MCF 10A (cell line): ENCODE data around the gene SLC27A2. TPM values are rescaled to one million over a fixed set of nuclear protein-coding genes. Genes with fewer than 3 reads are reported as not detected.

Experiments
- BruUV-seq: library from RNA; stranded (reverse); fragments of 400-500 nt; replicated peaks from 2 replicates; lab custom pipeline; 2021; lab: Mats Ljungman, UMichigan
- CTCF ChIA-PET: fragments of 300-600 bp; sonication (Branson Sonifier 250); formaldehyde crosslinking; extraction: SDS; loops from one replicate; lab custom pipeline; 2021; ENCODE audit warnings: antibody characterized with exemption, inconsistent platforms; lab: Yijun Ruan, JAX
- POLR2A ChIA-PET: fragments of 300-600, 350-650 bp; sonication (Branson Sonifier 250); formaldehyde crosslinking; extraction: SDS; loops from one replicate; lab custom pipeline; 2020; ENCODE audit warnings: antibody characterized with exemption, inconsistent platforms; lab: Yijun Ruan, JAX
- DNase-seq: peaks from one replicate; pipeline ENCODE4 v3.0.0-alpha.2; 2018; ENCODE audit not compliant: unreplicated experiment
- H3K27ac Mint-ChIP-seq: one replicate; pipeline ENCODE4 v1.8.0; 2022; ENCODE audit warnings: mild to moderate bottlenecking, low read depth, mixed read lengths; ENCODE audit not compliant: unreplicated experiment
- H3K27me3 Mint-ChIP-seq: one replicate; pipeline ENCODE4 v1.8.0; 2022; ENCODE audit warnings: mixed read lengths; ENCODE audit not compliant: insufficient read depth, unreplicated experiment
- H3K36me3 Mint-ChIP-seq: one replicate; pipeline ENCODE4 v1.8.0; 2022; ENCODE audit warnings: mild to moderate bottlenecking, moderate library complexity, mixed read lengths; ENCODE audit not compliant: insufficient read depth, unreplicated experiment
- H3K4me1 Mint-ChIP-seq: one replicate; pipeline ENCODE4 v1.8.0; 2022; ENCODE audit warnings: mixed read lengths; ENCODE audit not compliant: insufficient read depth, unreplicated experiment
- H3K4me3 Mint-ChIP-seq: one replicate; pipeline ENCODE4 v1.8.0; 2022; ENCODE audit warnings: mild to moderate bottlenecking, moderate library complexity, mixed read lengths; ENCODE audit not compliant: unreplicated experiment
- H3K9me3 Mint-ChIP-seq: one replicate; pipeline ENCODE4 v1.8.0; 2022; ENCODE audit warnings: mixed read lengths; ENCODE audit not compliant: unreplicated experiment
- intact Hi-C: fragments of 100-400 bp; cut with micrococcal nuclease; formaldehyde crosslinking; loops from 2 replicates; pipeline ENCODE4 v1.14.1; 2022
- total RNA-seq: library from RNA; stranded (reverse); gene quantifications from 2 replicates; pipeline ENCODE4 v1.2.3, GENCODE V29; 2022
- TF ChIP-seq, protein P1 (sequence below): fragments of 200-600 bp; IDR thresholded peaks from one replicate; pipeline ENCODE4 v1.8.0; 2022; ENCODE audit warnings: antibody characterized with exemption, mild to moderate bottlenecking; ENCODE audit not compliant: unreplicated experiment

The SLC27A2 gene
- total RNA-seq, 1 experiment from 2014 or later = 0.84 TPM

DNA sequence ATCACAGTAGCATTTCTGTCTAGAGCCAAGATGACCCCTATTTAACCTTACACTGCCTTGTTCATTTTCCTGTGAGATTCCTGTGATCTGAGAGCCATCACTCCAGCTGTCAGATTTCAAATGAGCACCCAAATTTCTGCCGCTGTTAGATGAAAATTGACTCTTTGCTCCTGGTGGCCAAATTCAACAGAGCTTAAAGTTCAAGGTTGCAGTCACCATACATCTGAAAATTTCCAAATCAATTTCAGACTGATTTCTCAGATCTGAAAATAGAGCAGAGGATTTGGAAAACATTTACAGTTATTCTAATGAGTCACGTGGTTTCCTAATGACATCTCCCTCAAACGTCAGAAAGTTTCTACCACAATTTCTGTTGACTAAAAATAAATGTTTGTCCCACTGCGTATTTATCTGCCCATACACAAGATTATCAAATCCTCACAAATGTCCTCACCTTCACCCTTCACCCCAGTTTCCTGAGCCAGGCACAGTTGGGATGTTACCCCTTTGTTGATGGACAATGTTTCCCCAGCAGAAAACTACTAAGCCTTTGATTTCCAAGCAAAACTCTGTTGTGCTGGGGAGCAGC lies 67.1 kb downstream of the SLC27A2 start:
- H3K4me3 Mint-ChIP-seq = no peak overlapping the region

GRCh38 chr15:50249704-50250103 lies 67.7 kb downstream of the SLC27A2 start:
- H3K27me3 Mint-ChIP-seq = peaks cover 11% of the 10 kb centered on the region
- POLR2A ChIA-PET = no interaction called here
- TF ChIP-seq, protein P1, sequence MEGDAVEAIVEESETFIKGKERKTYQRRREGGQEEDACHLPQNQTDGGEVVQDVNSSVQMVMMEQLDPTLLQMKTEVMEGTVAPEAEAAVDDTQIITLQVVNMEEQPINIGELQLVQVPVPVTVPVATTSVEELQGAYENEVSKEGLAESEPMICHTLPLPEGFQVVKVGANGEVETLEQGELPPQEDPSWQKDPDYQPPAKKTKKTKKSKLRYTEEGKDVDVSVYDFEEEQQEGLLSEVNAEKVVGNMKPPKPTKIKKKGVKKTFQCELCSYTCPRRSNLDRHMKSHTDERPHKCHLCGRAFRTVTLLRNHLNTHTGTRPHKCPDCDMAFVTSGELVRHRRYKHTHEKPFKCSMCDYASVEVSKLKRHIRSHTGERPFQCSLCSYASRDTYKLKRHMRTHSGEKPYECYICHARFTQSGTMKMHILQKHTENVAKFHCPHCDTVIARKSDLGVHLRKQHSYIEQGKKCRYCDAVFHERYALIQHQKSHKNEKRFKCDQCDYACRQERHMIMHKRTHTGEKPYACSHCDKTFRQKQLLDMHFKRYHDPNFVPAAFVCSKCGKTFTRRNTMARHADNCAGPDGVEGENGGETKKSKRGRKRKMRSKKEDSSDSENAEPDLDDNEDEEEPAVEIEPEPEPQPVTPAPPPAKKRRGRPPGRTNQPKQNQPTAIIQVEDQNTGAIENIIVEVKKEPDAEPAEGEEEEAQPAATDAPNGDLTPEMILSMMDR = no peak
- no peaks in the 10 kb centered on the region for H3K9me3 Mint-ChIP-seq
- no peak overlapping the region for H3K4me3 Mint-ChIP-seq
- no peak for DNase-seq
- H3K27ac Mint-ChIP-seq = no peak overlapping the region
- no peaks in the 10 kb centered on the region for H3K36me3 Mint-ChIP-seq
- peaks cover 18% of the 10 kb centered on the region for H3K4me1 Mint-ChIP-seq
- intact Hi-C loops = no loop called here
- CTCF ChIA-PET = interaction anchor here (1.1 to 1.3 kb wide), 2 partner anchors 12 to 99 kb away, joined by 3 read pairs; no protein-coding TSS in a partner anchor
- no TSS peak for BruUV-seq

More for the DNA sequence above, 67.1 kb downstream of the SLC27A2 start:
- ChIA-PET POLR2A (interaction anchor here (0.6 kb wide), 1 partner anchor 437 kb away, joined by 3 read pairs; no protein-coding TSS in a partner anchor), CTCF (interaction anchor here (0.6 to 1.2 kb wide), 4 partner anchors 8 to 98 kb away, joined by 3 read pairs; no protein-coding TSS in a partner anchor)
- DNase-seq = no peak
- peaks cover 11% of the 10 kb centered on the region for H3K27me3 Mint-ChIP-seq
- TF ChIP-seq, protein P1 = no peak
- H3K36me3 Mint-ChIP-seq = no peaks in the 10 kb centered on the region
- intact Hi-C loops = no loop called here
- BruUV-seq = no TSS peak
- peaks cover 18% of the 10 kb centered on the region for H3K4me1 Mint-ChIP-seq
- H3K27ac Mint-ChIP-seq = no peak overlapping the region
- H3K9me3 Mint-ChIP-seq = no peaks in the 10 kb centered on the region

DNA sequence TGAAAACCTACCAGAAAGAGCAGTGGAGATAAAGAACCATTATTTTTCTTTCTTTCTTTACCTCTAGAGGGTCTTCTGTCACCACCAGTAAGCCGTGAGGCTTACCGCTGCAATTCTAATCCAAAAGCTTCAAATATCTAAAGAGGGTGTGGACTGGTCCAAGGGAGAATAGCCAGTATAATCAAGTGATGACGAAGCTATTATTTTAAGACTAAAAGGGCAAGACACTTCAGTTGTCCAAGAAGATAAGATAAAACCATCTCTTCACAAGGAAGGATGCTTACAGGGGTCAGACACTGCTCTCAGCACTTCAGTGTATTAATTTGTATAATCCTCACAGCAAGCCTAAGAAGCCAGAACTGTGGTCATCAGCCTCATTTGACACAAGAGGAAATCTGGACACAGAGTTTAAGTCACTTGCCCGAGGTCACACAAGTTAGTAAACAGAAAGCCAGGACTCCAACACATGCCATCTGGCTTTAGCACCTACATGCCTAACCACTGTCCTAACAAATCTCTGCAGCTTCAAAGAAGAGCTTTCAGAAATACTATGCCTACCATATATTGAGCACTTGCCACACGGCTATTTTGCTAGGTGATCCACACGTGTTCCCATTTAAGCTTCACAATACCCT lies 68.9 kb downstream of the SLC27A2 start:
- Mint-ChIP-seq H3K4me3 (no peak overlapping the region), H3K27me3 (peaks cover 11% of the 10 kb centered on the region), H3K36me3 (no peaks in the 10 kb centered on the region), H3K9me3 (no peaks in the 10 kb centered on the region), H3K27ac (no peak overlapping the region), H3K4me1 (peaks cover 18% of the 10 kb centered on the region)
- intact Hi-C loops = no loop called here
- ChIA-PET CTCF (interaction anchor here (0.6 to 1.3 kb wide), 2 partner anchors 11 to 12 kb away, joined by 3 read pairs; no protein-coding TSS in a partner anchor), POLR2A (no interaction called here)
- no peak for DNase-seq
- TF ChIP-seq, protein P1 = no peak
- BruUV-seq = no TSS peak

DNA sequence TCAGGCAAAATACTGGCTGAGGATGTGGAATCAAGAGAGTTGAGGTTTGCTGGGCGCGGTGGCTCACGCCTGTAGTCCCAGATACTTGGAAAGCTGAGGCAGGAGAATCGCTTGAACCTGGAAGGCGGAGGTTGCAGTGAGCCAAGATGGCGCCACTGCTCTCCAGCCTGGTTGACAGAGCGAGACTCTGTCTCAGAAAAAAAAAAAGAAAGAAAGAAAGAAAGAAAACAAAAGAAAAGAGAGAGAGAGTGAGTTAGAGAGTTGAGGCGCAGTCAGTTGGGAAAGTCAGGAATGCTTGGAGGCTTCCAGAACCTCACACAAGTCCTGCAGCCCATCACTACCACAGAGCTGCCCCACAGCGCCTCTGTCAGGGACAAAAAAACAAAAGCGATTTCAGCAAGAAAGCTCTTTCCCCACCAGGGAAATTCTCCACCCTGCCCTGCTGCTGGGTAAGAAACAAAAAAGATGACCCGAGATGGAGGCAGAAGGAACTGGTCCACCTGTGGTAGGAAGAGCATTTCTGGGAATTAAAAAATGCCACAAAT lies 69.7 kb downstream of the SLC27A2 start:
- peaks cover 18% of the 10 kb centered on the region for H3K4me1 Mint-ChIP-seq
- H3K27me3 Mint-ChIP-seq = peaks cover 11% of the 10 kb centered on the region
- ChIA-PET CTCF (interaction anchor here (0.6 kb wide), 1 partner anchor 107 kb away, joined by 3 read pairs; no protein-coding TSS in a partner anchor), POLR2A (interaction anchor here (0.5 kb wide), 1 partner anchor 51 kb away, joined by 3 read pairs; no protein-coding TSS in a partner anchor)
- no peaks in the 10 kb centered on the region for H3K36me3 Mint-ChIP-seq
- H3K4me3 Mint-ChIP-seq = no peak overlapping the region
- intact Hi-C loops = no loop called here
- no peak for DNase-seq
- no peaks in the 10 kb centered on the region for H3K9me3 Mint-ChIP-seq
- H3K27ac Mint-ChIP-seq = no peak overlapping the region
- BruUV-seq = no TSS peak
- TF ChIP-seq, protein P1 = no peak
